GM18868 (cell line): Measurements from ENCODE around the gene PLEKHN1.

Experiments used
- ATAC-seq: cut with Tn5 transposase; IDR thresholded peaks from one replicate; pipeline ENCODE4 v1.9.1; 2021; ENCODE audit warnings: mild to moderate bottlenecking, moderate library complexity; ENCODE audit not compliant: unreplicated experiment

PLEKHN1 gene

GRCh38 chr1:960363-961131 lies 5.7 kb upstream of the PLEKHN1 start, which contains the start of gene KLHL17:
KLHL17 (plus strand) TSS chr1:960584; CDS start chr1:960694, 110 bp downstream.
- ATAC-seq, result no peak

- ATAC-seq, result no peak
These were observed 5.1 kb upstream of the PLEKHN1 start for GRCh38 chr1:961132-961669.

GRCh38 chr1:962381-963300 lies 3.6 kb upstream of the PLEKHN1 start:
- ATAC-seq, result no peak

GRCh38 chr1:963301-963651 lies 3.0 kb upstream of the PLEKHN1 start:
- ATAC-seq, result no peak

- no peak for ATAC-seq
These were observed 2.3 kb upstream of the PLEKHN1 start for GRCh38 chr1:963746-964525.

- ATAC-seq, result no peak
These were observed 1.4 kb upstream of the PLEKHN1 start for GRCh38 chr1:964691-965525.

GRCh38 chr1:965526-966134 lies 652 bp upstream of the PLEKHN1 start:
- ATAC-seq, result no peak

- ATAC-seq, result peak; percentile 66
These were observed 520 bp downstream of the PLEKHN1 start for GRCh38 chr1:966704-967300.

- ATAC-seq, result no peak
These were observed 1.4 kb downstream of the PLEKHN1 start for GRCh38 chr1:967466-968343.

GRCh38 chr1:969260-969855 lies 3.1 kb downstream of the PLEKHN1 start:
- no peak for ATAC-seq

- ATAC-seq, result no peak
These were observed 4.1 kb downstream of the PLEKHN1 start for GRCh38 chr1:970242-970972.

GRCh38 chr1:970973-971730 lies 4.9 kb downstream of the PLEKHN1 start:
- ATAC-seq, result no peak

GRCh38 chr1:971751-972506 lies 5.6 kb downstream of the PLEKHN1 start:
- no peak for ATAC-seq

- ATAC-seq, result no peak
These were observed 6.6 kb downstream of the PLEKHN1 start for GRCh38 chr1:972726-973458.
